HCT116 (cell line): ENCODE results near the gene HES5. TPM values are rescaled to one million over a fixed set of nuclear protein-coding genes. Genes with fewer than 3 reads are reported as not detected.
A peak's percentile ranks its signal among the peaks of the same experiment; 100 is the strongest.

Experiments used
- ATAC-seq: fragments of 200-7000 bp; cut with Tn5 transposase; 2 replicates; pipeline ENCODE4 v1.9.1; 2020; ENCODE audit warnings: mild to moderate bottlenecking, moderate library complexity
- BruUV-seq: library from RNA; stranded (reverse); fragments of 400-500 nt; replicated peaks from 2 replicates; lab custom pipeline; 2021; lab: Mats Ljungman, UMichigan
- CTCF ChIA-PET: fragments of 300-600 bp; sonication (Branson Sonifier 250); formaldehyde crosslinking; loops from one replicate; lab custom pipeline; 2021; ENCODE audit warnings: antibody characterized with exemption; lab: Charles Lee
- POLR2A ChIA-PET: fragments of 300-600, 350-600 bp; sonication (Branson Sonifier 250); formaldehyde crosslinking; loops from one replicate; lab custom pipeline; 2021; ENCODE audit warnings: antibody characterized with exemption; lab: Charles Lee
- RAD21 ChIA-PET, 2 experiments: fragments of 300-600 bp; sonication (Branson Sonifier 250); formaldehyde crosslinking; loops; one replicate each; lab custom pipeline; 2023; ENCODE audit warnings: low total read pairs in 2 of 2; ENCODE audit not compliant: uncharacterized antibody in 2 of 2, unreplicated experiment in 2 of 2, low non-redundant PET in 1 of 2; lab: Charles Lee
- DNase-seq: peaks from one replicate; pipeline ENCODE4 v3.0.0-alpha.2; 2010; ENCODE audit warnings: low read depth, low spot score
- H2AFZ ChIP-seq: fragments of 200-600 bp; shearing (Covaris generic), sonication (generic); 2 replicates; pipeline ENCODE4 v1.6.1; 2017; ENCODE audit warnings: low read depth, mixed run types, mixed read lengths, antibody characterized with exemption, low read length; ENCODE audit not compliant: poor library complexity, severe bottlenecking
- H3K27ac ChIP-seq: 2 replicates; pipeline ENCODE4 v1.5.1; 2012; ENCODE audit warnings: low read depth, low read length
- H3K27me3 ChIP-seq: fragments of 200-600 bp; sonication (generic); 2 replicates; pipeline ENCODE4 v1.6.1; 2016; ENCODE audit warnings: mixed run types, low read length, mixed read lengths; ENCODE audit not compliant: insufficient read depth
- H3K36me3 ChIP-seq, 2 experiments: fragments of 200-500 bp in 1 of 2; fragments of 200-600 bp in 1 of 2; sonication (Bioruptor generic) in 1 of 2; sonication (generic) in 1 of 2; 2 replicates each; pipeline versions ENCODE4 v1.5.1 to v1.6.1; 2014 to 2016; ENCODE audit warnings: low read length in 2 of 2, inconsistent platforms in 1 of 2, mixed read lengths in 1 of 2, mixed run types in 1 of 2; ENCODE audit not compliant: insufficient read depth in 2 of 2, control insufficient read depth in 1 of 2
- H3K4me1 ChIP-seq, 2 experiments: fragments of 200-600 bp in 1 of 2; sonication (generic) in 1 of 2; 2 replicates each; pipeline versions ENCODE4 v1.5.1 to v1.6.1; 2012 to 2017; ENCODE audit warnings: low read length in 2 of 2, inconsistent platforms in 1 of 2, mild to moderate bottlenecking in 1 of 2, mixed read lengths in 1 of 2, mixed run types in 1 of 2, moderate library complexity in 1 of 2; ENCODE audit not compliant: insufficient read depth in 2 of 2, control insufficient read depth in 1 of 2
- H3K4me2 ChIP-seq: fragments of 200-600 bp; sonication (generic); 2 replicates; pipeline ENCODE4 v1.6.1; 2017; ENCODE audit warnings: mixed run types, low read length, mixed read lengths
- H3K4me3 ChIP-seq, 2 experiments: fragments of 200-600 bp in 1 of 2; sonication (generic) in 1 of 2; replicated peaks in 1 of 2; 2 replicates each; pipeline ENCODE4 v1.5.1; 2011 to 2016; ENCODE audit warnings: low read length in 2 of 2, control low read depth in 1 of 2, low read depth in 1 of 2, mild to moderate bottlenecking in 1 of 2, mixed read lengths in 1 of 2, mixed run types in 1 of 2
- H3K79me2 ChIP-seq: fragments of 200-600 bp; sonication (generic); 2 replicates; pipeline ENCODE4 v1.6.1; 2017; ENCODE audit warnings: mild to moderate bottlenecking, mixed run types, low read length, moderate library complexity, mixed read lengths; ENCODE audit not compliant: insufficient read depth
- H3K9ac ChIP-seq: fragments of 200-600 bp; sonication (generic); 2 replicates; pipeline ENCODE4 v1.6.1; 2016; ENCODE audit warnings: low read length, mixed read lengths
- H3K9me2 ChIP-seq: fragments of 200-600 bp; sonication (generic), shearing (Covaris generic); 2 replicates; pipeline ENCODE4 v1.6.1; 2017; ENCODE audit warnings: mixed run types, mild to moderate bottlenecking, moderate library complexity; ENCODE audit not compliant: insufficient read depth
- H3K9me3 ChIP-seq, 2 experiments: fragments of 200-500 bp in 1 of 2; fragments of 200-600 bp in 1 of 2; sonication (Bioruptor generic) in 1 of 2; sonication (generic) in 1 of 2; 2 replicates each; pipeline ENCODE4 v1.6.1; 2014 to 2017; ENCODE audit warnings: low read length in 2 of 2, mixed read lengths in 2 of 2, inconsistent platforms in 1 of 2, low read depth in 1 of 2, mild to moderate bottlenecking in 1 of 2, mixed run types in 1 of 2, moderate library complexity in 1 of 2; ENCODE audit not compliant: control insufficient read depth in 1 of 2, insufficient read depth in 1 of 2
- H4K20me1 ChIP-seq: fragments of 200-600 bp; sonication (generic), shearing (Covaris generic); 2 replicates; pipeline ENCODE4 v1.6.1; 2017; ENCODE audit warnings: mixed run types, mild to moderate bottlenecking, moderate library complexity; ENCODE audit not compliant: insufficient read depth
- EGR1 ChIP-seq: IDR thresholded peaks from 2 replicates; pipeline ENCODE4 v1.6.1; 2012; ENCODE audit warnings: low read depth
- ELF1 ChIP-seq: IDR thresholded peaks from 2 replicates; pipeline ENCODE4 v1.6.1; 2012; ENCODE audit warnings: low read depth, borderline replicate concordance
- EZH2 ChIP-seq: fragments of 200-600 bp; sonication (generic); IDR thresholded peaks from 2 replicates; pipeline ENCODE4 v1.6.1; 2017; ENCODE audit warnings: antibody characterized with exemption, mixed run types
- EZH2phosphoT487 ChIP-seq: fragments of 200-600 bp; IDR thresholded peaks from 2 replicates; pipeline ENCODE4 v1.6.1; 2018; ENCODE audit warnings: antibody characterized with exemption, borderline replicate concordance
- FOSL1 ChIP-seq: IDR thresholded peaks from 2 replicates; pipeline ENCODE4 v1.6.1; 2012; ENCODE audit warnings: low read depth
- JUND ChIP-seq: IDR thresholded peaks from 2 replicates; pipeline ENCODE4 v1.6.1; 2012
- POLR2A ChIP-seq: IDR thresholded peaks from 2 replicates; pipeline ENCODE4 v1.7.0; 2011; ENCODE audit warnings: borderline replicate concordance; ENCODE audit not compliant: insufficient read depth, insufficient read length; ENCODE audit errors: extremely low read depth
- POLR2AphosphoS5 ChIP-seq: IDR thresholded peaks from 2 replicates; pipeline ENCODE4 v1.6.1; 2011; ENCODE audit warnings: mild to moderate bottlenecking, low read depth, low read length, moderate library complexity
- RAD21 ChIP-seq: IDR thresholded peaks from 2 replicates; pipeline ENCODE4 v1.6.1; 2012; ENCODE audit warnings: low read depth, mild to moderate bottlenecking
- SIN3A ChIP-seq: IDR thresholded peaks from 2 replicates; pipeline ENCODE4 v1.6.1; 2012; ENCODE audit warnings: low read depth
- SP1 ChIP-seq: IDR thresholded peaks from 2 replicates; pipeline ENCODE4 v1.6.1; 2012; ENCODE audit warnings: low read depth
- SRF ChIP-seq: IDR thresholded peaks from 2 replicates; pipeline ENCODE4 v1.6.1; 2012; ENCODE audit warnings: low read depth
- TCF7L2 ChIP-seq: IDR thresholded peaks from 2 replicates; pipeline ENCODE4 v1.7.0; 2011; ENCODE audit warnings: borderline replicate concordance, inconsistent platforms; ENCODE audit not compliant: insufficient read depth, insufficient read length; ENCODE audit errors: extremely low read depth
- YY1 ChIP-seq: IDR thresholded peaks from 2 replicates; pipeline ENCODE4 v1.6.1; 2011; ENCODE audit warnings: low read length, low read depth, moderate library complexity, mild to moderate bottlenecking; ENCODE audit not compliant: insufficient replicate concordance; ENCODE audit errors: extremely low read depth
- intact Hi-C: fragments of 100-400 bp; cut with micrococcal nuclease; formaldehyde crosslinking; loops from 2 replicates; pipeline ENCODE4 v1.10.0; 2022
- total RNA-seq: library from RNA; stranded (reverse); gene quantifications from one replicate; pipeline ENCODE4 v1.2.1, GENCODE V29; 2021; ENCODE audit not compliant: unreplicated experiment
- TF ChIP-seq, protein P1 (sequence below): IDR thresholded peaks from 2 replicates; pipeline ENCODE4 v1.6.1; 2011; ENCODE audit warnings: mild to moderate bottlenecking, low read length, moderate library complexity; ENCODE audit not compliant: insufficient replicate concordance; ENCODE audit errors: extremely low read depth
- TF ChIP-seq, protein P2 (sequence below): IDR thresholded peaks from 2 replicates; pipeline ENCODE4 v1.6.1; 2012
- TF ChIP-seq, protein P3 (sequence below): IDR thresholded peaks from 2 replicates; pipeline ENCODE4 v1.6.1; 2012; ENCODE audit warnings: low read depth
- TF ChIP-seq, protein P4 (sequence below), 3 experiments: fragments of 200-600 bp in 1 of 3; sonication (generic) in 1 of 3; IDR thresholded peaks in 2 of 3; conservative IDR thresholded peaks in 1 of 3; 2 replicates each; pipeline ENCODE4 v1.5.1; 2012 to 2017; ENCODE audit warnings: low read depth in 2 of 3, low read length in 2 of 3, antibody characterized with exemption in 1 of 3, borderline replicate concordance in 1 of 3, control low read depth in 1 of 3, mild to moderate bottlenecking in 1 of 3, mixed read lengths in 1 of 3, mixed run types in 1 of 3, moderate library complexity in 1 of 3; ENCODE audit not compliant: insufficient read depth in 1 of 3

The HES5 gene
- total RNA-seq, 1 experiment from 2014 or later, result not detected

DNA sequence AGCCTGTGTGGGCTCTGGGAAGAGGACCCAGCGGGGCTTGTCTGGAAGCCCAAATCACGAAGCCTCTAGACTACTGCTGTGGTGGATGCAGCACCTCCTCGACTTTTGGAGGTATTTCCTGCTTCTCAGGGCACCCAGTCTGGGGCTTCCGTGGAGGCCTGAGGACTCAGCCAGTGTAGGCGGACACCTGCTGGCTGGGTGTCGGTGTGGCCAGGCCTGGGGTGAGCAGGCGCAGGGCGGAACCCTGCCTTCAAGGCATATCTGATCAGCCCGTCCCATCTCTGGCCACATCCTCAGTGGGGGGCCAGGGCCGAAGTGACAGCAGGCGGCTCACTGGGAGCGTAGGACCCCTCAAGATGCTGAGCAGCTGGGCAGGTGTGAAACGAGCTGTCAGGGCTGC lies 47.0 kb downstream of the HES5 start (continued):
- TF ChIP-seq, protein P1, sequence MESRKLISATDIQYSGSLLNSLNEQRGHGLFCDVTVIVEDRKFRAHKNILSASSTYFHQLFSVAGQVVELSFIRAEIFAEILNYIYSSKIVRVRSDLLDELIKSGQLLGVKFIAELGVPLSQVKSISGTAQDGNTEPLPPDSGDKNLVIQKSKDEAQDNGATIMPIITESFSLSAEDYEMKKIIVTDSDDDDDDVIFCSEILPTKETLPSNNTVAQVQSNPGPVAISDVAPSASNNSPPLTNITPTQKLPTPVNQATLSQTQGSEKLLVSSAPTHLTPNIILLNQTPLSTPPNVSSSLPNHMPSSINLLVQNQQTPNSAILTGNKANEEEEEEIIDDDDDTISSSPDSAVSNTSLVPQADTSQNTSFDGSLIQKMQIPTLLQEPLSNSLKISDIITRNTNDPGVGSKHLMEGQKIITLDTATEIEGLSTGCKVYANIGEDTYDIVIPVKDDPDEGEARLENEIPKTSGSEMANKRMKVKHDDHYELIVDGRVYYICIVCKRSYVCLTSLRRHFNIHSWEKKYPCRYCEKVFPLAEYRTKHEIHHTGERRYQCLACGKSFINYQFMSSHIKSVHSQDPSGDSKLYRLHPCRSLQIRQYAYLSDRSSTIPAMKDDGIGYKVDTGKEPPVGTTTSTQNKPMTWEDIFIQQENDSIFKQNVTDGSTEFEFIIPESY, result no peak
- TF ChIP-seq TCF7L2 (no peak), RAD21 (no peak)
- TF ChIP-seq, protein P2, sequence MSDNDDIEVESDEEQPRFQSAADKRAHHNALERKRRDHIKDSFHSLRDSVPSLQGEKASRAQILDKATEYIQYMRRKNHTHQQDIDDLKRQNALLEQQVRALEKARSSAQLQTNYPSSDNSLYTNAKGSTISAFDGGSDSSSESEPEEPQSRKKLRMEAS, result no peak

DNA sequence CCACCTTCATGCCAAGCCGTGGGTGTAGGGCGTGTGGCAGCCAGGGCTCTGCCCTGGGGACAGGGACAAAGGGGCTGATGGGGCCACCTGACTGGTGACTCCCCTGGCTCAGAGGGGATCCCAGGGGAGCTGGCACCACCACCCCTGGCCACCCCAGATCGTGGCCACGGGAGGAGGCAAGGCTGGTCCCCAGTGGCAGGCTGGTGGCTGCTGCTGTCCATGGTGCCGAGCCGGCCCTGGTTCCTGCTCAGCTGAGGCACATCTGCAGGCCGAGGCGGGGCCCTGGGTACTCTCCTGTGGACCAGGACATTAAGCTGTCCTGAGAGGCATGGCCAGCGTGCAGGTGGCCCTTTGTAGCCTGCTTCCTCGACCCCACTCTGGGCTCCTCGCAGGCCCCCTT lies 47.5 kb downstream of the HES5 start:
- Histone ChIP-seq H3K4me3 (no peak overlapping the region), H3K4me1 (no peaks in the 10 kb centered on the region), H3K79me2 (no peaks in the 10 kb centered on the region), H3K9me3 (no peaks in the 10 kb centered on the region), H3K4me2 (no peak overlapping the region), H2AFZ (no peak overlapping the region), H3K27ac (no peak overlapping the region), H3K36me3 (no peaks in the 10 kb centered on the region), H3K27me3 (no peaks in the 10 kb centered on the region), H3K9me2 (no peaks in the 10 kb centered on the region), H4K20me1 (no peaks in the 10 kb centered on the region), H3K9ac (no peak overlapping the region)
- ChIA-PET RAD21 (no interaction called here), CTCF (no interaction called here), POLR2A (no interaction called here)
- intact Hi-C loops, result no loop called here
- DNase-seq (no peak), ATAC-seq (peak; percentile 5; the same call in 1 of the 2 replicates)
- BruUV-seq, result no TSS peak
- TF ChIP-seq RAD21 (no peak), EZH2 (no peak), EGR1 (no peak), POLR2AphosphoS5 (no peak), EZH2phosphoT487 (no peak), ELF1 (no peak), FOSL1 (no peak), YY1 (no peak), SIN3A (no peak), SRF (no peak), POLR2A (no peak), JUND (no peak), SP1 (no peak)
- TF ChIP-seq, protein P3, sequence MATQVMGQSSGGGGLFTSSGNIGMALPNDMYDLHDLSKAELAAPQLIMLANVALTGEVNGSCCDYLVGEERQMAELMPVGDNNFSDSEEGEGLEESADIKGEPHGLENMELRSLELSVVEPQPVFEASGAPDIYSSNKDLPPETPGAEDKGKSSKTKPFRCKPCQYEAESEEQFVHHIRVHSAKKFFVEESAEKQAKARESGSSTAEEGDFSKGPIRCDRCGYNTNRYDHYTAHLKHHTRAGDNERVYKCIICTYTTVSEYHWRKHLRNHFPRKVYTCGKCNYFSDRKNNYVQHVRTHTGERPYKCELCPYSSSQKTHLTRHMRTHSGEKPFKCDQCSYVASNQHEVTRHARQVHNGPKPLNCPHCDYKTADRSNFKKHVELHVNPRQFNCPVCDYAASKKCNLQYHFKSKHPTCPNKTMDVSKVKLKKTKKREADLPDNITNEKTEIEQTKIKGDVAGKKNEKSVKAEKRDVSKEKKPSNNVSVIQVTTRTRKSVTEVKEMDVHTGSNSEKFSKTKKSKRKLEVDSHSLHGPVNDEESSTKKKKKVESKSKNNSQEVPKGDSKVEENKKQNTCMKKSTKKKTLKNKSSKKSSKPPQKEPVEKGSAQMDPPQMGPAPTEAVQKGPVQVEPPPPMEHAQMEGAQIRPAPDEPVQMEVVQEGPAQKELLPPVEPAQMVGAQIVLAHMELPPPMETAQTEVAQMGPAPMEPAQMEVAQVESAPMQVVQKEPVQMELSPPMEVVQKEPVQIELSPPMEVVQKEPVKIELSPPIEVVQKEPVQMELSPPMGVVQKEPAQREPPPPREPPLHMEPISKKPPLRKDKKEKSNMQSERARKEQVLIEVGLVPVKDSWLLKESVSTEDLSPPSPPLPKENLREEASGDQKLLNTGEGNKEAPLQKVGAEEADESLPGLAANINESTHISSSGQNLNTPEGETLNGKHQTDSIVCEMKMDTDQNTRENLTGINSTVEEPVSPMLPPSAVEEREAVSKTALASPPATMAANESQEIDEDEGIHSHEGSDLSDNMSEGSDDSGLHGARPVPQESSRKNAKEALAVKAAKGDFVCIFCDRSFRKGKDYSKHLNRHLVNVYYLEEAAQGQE, result no peak; the same call in 1 of the 2 replicates
- TF ChIP-seq, protein P4, sequence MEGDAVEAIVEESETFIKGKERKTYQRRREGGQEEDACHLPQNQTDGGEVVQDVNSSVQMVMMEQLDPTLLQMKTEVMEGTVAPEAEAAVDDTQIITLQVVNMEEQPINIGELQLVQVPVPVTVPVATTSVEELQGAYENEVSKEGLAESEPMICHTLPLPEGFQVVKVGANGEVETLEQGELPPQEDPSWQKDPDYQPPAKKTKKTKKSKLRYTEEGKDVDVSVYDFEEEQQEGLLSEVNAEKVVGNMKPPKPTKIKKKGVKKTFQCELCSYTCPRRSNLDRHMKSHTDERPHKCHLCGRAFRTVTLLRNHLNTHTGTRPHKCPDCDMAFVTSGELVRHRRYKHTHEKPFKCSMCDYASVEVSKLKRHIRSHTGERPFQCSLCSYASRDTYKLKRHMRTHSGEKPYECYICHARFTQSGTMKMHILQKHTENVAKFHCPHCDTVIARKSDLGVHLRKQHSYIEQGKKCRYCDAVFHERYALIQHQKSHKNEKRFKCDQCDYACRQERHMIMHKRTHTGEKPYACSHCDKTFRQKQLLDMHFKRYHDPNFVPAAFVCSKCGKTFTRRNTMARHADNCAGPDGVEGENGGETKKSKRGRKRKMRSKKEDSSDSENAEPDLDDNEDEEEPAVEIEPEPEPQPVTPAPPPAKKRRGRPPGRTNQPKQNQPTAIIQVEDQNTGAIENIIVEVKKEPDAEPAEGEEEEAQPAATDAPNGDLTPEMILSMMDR (IDR thresholded peaks at IDR 0.05 in 2 of 3, conservative IDR thresholded peaks at IDR 0.05 in 1 of 3; ENCODE audit: borderline replicate concordance in 1 of 3, insufficient read depth in 1 of 3, low read depth in 2 of 3, low read length in 2 of 3), result no peak
